Measurements from ENCODE around the gene EFEMP1.

DNA sequence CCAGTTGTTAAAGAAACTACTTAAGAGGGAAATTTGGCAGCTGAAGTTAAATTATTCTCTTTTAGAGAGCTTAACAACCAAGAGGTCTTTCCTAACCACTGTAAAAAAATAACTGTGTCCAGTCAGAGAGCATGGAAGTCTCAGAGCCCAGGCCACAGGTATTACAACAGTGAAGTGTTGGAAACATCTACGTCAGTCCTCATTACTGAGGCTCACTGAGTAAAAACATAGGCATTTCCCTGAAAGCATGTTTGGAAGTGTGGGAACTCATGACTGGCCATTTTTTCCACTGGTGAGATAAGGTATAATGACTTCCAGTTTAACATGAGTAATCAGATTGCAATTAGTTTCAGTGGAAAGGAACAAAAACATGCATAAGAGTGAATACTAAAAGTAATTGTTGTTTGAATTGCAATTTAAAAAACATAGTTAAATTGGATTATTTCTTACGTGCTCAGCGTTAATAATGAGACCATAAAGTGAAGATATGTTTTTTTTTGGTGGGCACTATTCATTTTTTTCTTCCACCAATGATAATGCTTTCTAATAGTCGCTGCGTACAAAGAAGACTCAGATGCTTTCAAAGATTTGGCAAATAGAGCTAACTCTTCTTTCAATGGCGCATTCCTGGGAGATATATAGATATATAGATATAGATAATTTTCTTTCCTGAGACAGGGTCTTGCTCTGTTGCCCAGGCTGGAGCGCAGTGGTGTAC, 60.8 kb downstream of the EFEMP1 start:
- TF ChIP-seq EP300 (IDR thresholded peaks at IDR 0.05) (peak; percentile 23 to 81), POLR2A (IDR thresholded peaks at IDR 0.05) (no peak)

Measured in tibial nerve (tissue), 3 donors.